PC-9 (cell line): ENCODE results near the gene EDA.

Experiments
- EZH2 ChIP-seq: fragments of 200-600 bp; sonication (generic); IDR thresholded peaks from 2 replicates; pipeline ENCODE4 v1.8.0; 2017; ENCODE audit warnings: antibody characterized with exemption, low read depth
- TF ChIP-seq, protein P1 (sequence below): fragments of 200-600 bp; sonication (generic); conservative IDR thresholded peaks from 2 replicates; pipeline ENCODE4 v1.6.1; 2017; ENCODE audit warnings: mixed run types, antibody characterized with exemption, mild to moderate bottlenecking, moderate library complexity

DNA sequence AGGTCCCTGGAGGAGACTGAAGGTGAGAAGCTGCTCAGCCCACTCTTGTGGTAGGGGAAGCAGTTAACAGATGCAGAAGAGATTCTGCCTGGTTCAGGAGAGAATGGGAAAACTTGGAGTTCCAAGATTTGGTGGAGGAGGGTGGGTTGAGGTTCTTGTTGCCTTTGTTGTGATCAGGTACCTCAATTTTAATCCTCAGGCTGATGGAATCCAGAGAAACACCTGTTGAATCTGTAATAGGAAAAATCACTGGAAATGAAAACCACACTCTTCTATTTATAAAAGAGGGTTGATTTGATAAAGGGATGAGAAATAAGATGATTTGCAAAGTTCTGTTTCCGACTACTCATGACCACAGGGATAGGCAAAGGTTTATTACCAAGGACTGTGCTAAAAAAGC, 132.1 kb downstream of the EDA start:
- TF ChIP-seq, protein P1, sequence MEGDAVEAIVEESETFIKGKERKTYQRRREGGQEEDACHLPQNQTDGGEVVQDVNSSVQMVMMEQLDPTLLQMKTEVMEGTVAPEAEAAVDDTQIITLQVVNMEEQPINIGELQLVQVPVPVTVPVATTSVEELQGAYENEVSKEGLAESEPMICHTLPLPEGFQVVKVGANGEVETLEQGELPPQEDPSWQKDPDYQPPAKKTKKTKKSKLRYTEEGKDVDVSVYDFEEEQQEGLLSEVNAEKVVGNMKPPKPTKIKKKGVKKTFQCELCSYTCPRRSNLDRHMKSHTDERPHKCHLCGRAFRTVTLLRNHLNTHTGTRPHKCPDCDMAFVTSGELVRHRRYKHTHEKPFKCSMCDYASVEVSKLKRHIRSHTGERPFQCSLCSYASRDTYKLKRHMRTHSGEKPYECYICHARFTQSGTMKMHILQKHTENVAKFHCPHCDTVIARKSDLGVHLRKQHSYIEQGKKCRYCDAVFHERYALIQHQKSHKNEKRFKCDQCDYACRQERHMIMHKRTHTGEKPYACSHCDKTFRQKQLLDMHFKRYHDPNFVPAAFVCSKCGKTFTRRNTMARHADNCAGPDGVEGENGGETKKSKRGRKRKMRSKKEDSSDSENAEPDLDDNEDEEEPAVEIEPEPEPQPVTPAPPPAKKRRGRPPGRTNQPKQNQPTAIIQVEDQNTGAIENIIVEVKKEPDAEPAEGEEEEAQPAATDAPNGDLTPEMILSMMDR, result no peak
- no peak for TF ChIP-seq EZH2
